ENCODE data around the gene MLIP. TPM values are rescaled to one million over a fixed set of nuclear protein-coding genes. Genes with fewer than 3 reads are reported as not detected.

Gene MLIP
- total RNA-seq, 3 donors from 2014 or later: 0.44 to 4.5 TPM; not detected in 1

GRCh38 chr6:54108271-54108670 is 3.0 kb upstream of the MLIP start:
- no peak overlapping the region for H3K27ac ChIP-seq

GRCh38 chr6:54109586-54109985 is 1.7 kb upstream of the MLIP start:
- Histone ChIP-seq H3K36me3 (no peaks in the 10 kb centered on the region), H3K9me3 (no peaks in the 10 kb centered on the region), H3K4me3 (no peak overlapping the region), H3K27ac (no peak overlapping the region), H3K27me3 (no peaks in the 10 kb centered on the region), H3K4me1 (no peaks in the 10 kb centered on the region)
- TF ChIP-seq POLR2A (IDR thresholded peaks at IDR 0.05) (no peak), CTCF (IDR thresholded peaks at IDR 0.05) (no peak)
- intact Hi-C loops (cut with DNase I; ENCODE audit: low total_unique reads): no loop called here
- no peak for DNase-seq (ENCODE audit: low spot score in 2 of 2)

More at GRCh38 chr6:54108271-54108670, 3.0 kb upstream of the MLIP start:
- TF ChIP-seq POLR2A (IDR thresholded peaks at IDR 0.05) (no peak), CTCF (IDR thresholded peaks at IDR 0.05) (no peak)
- Histone ChIP-seq H3K4me1 (no peaks in the 10 kb centered on the region), H3K36me3 (no peaks in the 10 kb centered on the region), H3K9me3 (no peaks in the 10 kb centered on the region), H3K27me3 (no peaks in the 10 kb centered on the region), H3K4me3 (no peak overlapping the region)
- intact Hi-C loops (cut with DNase I; ENCODE audit: low total_unique reads): no loop called here
- no peak for DNase-seq (ENCODE audit: low spot score in 2 of 2)

GRCh38 chr6:54112151-54112650 is 958 bp downstream of the MLIP start:
- no peak for DNase-seq (ENCODE audit: low spot score in 2 of 2)
- H3K27me3 ChIP-seq: no peaks in the 10 kb centered on the region
- no peak overlapping the region for H3K27ac ChIP-seq
- no peak overlapping the region for H3K4me3 ChIP-seq
- TF ChIP-seq CTCF (IDR thresholded peaks at IDR 0.05) (no peak), POLR2A (IDR thresholded peaks at IDR 0.05) (no peak), POLR2AphosphoS5 (IDR thresholded peaks at IDR 0.05) (no peak)
- H3K9me3 ChIP-seq: no peaks in the 10 kb centered on the region
- intact Hi-C loops (cut with DNase I; ENCODE audit: low total_unique reads): no loop called here
- no peaks in the 10 kb centered on the region for H3K36me3 ChIP-seq
- no peaks in the 10 kb centered on the region for H3K4me1 ChIP-seq

- intact Hi-C loops (cut with DNase I; ENCODE audit: low total_unique reads): no loop called here
- Histone ChIP-seq H3K27me3 (no peaks in the 10 kb centered on the region), H3K4me3 (no peak overlapping the region), H3K9me3 (no peaks in the 10 kb centered on the region), H3K36me3 (no peaks in the 10 kb centered on the region), H3K4me1 (no peaks in the 10 kb centered on the region), H3K27ac (no peak overlapping the region)
- no peak for DNase-seq (ENCODE audit: low spot score in 2 of 2)
- TF ChIP-seq POLR2A (IDR thresholded peaks at IDR 0.05) (no peak), CTCF (IDR thresholded peaks at IDR 0.05) (no peak), POLR2AphosphoS5 (IDR thresholded peaks at IDR 0.05) (no peak)
Measured at GRCh38 chr6:54114991-54115390, 3.7 kb downstream of the MLIP start.

- H3K27me3 ChIP-seq: no peaks in the 10 kb centered on the region
- no peak overlapping the region for H3K4me3 ChIP-seq
- H3K9me3 ChIP-seq: no peaks in the 10 kb centered on the region
- H3K27ac ChIP-seq: no peak overlapping the region
- no peak for TF ChIP-seq CTCF (IDR thresholded peaks at IDR 0.05)
- TF ChIP-seq POLR2AphosphoS5 (IDR thresholded peaks at IDR 0.05): no peak
- no peak for TF ChIP-seq POLR2A (IDR thresholded peaks at IDR 0.05)
- no peaks in the 10 kb centered on the region for H3K4me1 ChIP-seq
- H3K36me3 ChIP-seq: no peaks in the 10 kb centered on the region
- intact Hi-C loops (cut with DNase I; ENCODE audit: low total_unique reads): no loop called here
- DNase-seq (ENCODE audit: low spot score in 2 of 2): no peak
Measured at GRCh38 chr6:54115966-54116365, 4.7 kb downstream of the MLIP start.

Measured in breast epithelium (tissue), 4 donors.